ENCODE data around the gene METTL16.

DNA sequence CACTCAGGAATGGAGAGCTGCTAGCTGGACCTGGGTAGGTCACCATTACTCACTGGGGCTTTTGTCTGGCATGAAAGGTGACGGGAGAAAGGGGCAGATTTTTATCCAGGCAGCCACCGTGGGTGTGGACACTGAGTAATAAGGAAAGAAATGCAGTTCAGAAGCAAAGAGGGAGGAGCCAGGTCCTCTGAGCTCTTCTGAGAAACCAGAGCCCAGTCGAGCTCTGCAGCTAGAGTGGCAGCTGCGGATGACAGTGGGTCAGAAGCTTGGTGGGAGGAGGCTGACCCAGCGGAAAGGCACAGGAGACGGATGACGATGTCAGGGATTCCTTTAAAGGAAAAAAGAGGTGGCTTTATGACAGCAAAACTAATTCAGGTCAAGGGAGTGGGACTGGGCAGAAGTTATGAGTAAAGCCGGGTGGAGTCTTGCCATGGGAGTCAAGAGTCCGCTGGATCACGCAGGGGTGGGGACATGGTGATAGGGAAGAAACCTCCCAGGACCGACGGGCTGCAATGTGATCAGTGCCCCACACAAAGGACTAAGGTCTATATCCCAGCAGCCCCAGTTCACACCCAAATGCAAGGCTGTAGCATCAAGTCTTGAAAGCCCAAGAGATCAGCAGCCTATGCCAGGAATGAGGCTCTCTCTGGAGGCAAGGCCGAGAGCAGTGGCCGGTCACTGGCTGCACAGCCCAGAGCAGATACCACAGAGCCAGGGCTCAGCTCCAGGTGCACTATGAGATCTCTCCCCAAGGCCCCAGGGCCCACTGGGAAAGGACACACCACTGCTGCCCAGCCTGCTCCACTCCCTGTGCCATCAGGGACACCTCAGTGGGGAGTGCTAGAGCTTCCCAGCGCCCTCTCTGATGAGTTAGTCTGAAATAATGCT lies 104.5 kb downstream of the METTL16 start:
- TF ChIP-seq, protein P1, sequence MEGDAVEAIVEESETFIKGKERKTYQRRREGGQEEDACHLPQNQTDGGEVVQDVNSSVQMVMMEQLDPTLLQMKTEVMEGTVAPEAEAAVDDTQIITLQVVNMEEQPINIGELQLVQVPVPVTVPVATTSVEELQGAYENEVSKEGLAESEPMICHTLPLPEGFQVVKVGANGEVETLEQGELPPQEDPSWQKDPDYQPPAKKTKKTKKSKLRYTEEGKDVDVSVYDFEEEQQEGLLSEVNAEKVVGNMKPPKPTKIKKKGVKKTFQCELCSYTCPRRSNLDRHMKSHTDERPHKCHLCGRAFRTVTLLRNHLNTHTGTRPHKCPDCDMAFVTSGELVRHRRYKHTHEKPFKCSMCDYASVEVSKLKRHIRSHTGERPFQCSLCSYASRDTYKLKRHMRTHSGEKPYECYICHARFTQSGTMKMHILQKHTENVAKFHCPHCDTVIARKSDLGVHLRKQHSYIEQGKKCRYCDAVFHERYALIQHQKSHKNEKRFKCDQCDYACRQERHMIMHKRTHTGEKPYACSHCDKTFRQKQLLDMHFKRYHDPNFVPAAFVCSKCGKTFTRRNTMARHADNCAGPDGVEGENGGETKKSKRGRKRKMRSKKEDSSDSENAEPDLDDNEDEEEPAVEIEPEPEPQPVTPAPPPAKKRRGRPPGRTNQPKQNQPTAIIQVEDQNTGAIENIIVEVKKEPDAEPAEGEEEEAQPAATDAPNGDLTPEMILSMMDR (conservative IDR thresholded peaks at IDR 0.05; ENCODE audit: low read depth in 2 of 2), result no peak
- TF ChIP-seq JUNB (IDR thresholded peaks at IDR 0.05; ENCODE audit: unreplicated experiment) (no peak), CREB1 (CRISPR knock-in tag; IDR thresholded peaks at IDR 0.05; ENCODE audit: low read depth) (no peak), EZH2phosphoT487 (IDR thresholded peaks at IDR 0.05; ENCODE audit: unreplicated experiment) (no peak), EZH2 (IDR thresholded peaks at IDR 0.05; ENCODE audit: low read depth, unreplicated experiment) (no peak), POLR2AphosphoS5 (IDR thresholded peaks at IDR 0.05; ENCODE audit: low read depth) (no peak)
- TF ChIP-seq, protein P2, sequence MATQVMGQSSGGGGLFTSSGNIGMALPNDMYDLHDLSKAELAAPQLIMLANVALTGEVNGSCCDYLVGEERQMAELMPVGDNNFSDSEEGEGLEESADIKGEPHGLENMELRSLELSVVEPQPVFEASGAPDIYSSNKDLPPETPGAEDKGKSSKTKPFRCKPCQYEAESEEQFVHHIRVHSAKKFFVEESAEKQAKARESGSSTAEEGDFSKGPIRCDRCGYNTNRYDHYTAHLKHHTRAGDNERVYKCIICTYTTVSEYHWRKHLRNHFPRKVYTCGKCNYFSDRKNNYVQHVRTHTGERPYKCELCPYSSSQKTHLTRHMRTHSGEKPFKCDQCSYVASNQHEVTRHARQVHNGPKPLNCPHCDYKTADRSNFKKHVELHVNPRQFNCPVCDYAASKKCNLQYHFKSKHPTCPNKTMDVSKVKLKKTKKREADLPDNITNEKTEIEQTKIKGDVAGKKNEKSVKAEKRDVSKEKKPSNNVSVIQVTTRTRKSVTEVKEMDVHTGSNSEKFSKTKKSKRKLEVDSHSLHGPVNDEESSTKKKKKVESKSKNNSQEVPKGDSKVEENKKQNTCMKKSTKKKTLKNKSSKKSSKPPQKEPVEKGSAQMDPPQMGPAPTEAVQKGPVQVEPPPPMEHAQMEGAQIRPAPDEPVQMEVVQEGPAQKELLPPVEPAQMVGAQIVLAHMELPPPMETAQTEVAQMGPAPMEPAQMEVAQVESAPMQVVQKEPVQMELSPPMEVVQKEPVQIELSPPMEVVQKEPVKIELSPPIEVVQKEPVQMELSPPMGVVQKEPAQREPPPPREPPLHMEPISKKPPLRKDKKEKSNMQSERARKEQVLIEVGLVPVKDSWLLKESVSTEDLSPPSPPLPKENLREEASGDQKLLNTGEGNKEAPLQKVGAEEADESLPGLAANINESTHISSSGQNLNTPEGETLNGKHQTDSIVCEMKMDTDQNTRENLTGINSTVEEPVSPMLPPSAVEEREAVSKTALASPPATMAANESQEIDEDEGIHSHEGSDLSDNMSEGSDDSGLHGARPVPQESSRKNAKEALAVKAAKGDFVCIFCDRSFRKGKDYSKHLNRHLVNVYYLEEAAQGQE (IDR thresholded peaks at IDR 0.05; ENCODE audit: unreplicated experiment), result no peak
- TF ChIP-seq, protein P3, sequence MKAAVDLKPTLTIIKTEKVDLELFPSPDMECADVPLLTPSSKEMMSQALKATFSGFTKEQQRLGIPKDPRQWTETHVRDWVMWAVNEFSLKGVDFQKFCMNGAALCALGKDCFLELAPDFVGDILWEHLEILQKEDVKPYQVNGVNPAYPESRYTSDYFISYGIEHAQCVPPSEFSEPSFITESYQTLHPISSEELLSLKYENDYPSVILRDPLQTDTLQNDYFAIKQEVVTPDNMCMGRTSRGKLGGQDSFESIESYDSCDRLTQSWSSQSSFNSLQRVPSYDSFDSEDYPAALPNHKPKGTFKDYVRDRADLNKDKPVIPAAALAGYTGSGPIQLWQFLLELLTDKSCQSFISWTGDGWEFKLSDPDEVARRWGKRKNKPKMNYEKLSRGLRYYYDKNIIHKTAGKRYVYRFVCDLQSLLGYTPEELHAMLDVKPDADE (IDR thresholded peaks at IDR 0.05), result no peak

Data from GM23338 (cell line).